Lower lobe of right lung (tissue), 2 donors: ENCODE results near the gene DUS1L. TPM values are rescaled to one million over a fixed set of nuclear protein-coding genes. Genes with fewer than 3 reads are reported as not detected.

ENCODE experiments used
- ATAC-seq, 2 donors: fragments of 200-7000 bp; cut with Tn5 transposase; one replicate each; pipeline ENCODE4 v1.9.1; 2020 to 2022; ENCODE audit warnings: mild to moderate bottlenecking in 2 of 2, moderate library complexity in 2 of 2
- DNase-seq: peaks from one replicate; pipeline ENCODE4 v3.0.0-alpha.2; 2020
- H3K27ac ChIP-seq: fragments of 200-600 bp; one replicate; pipeline ENCODE4 v1.8.0; 2022
- H3K27me3 ChIP-seq: fragments of 200-600 bp; one replicate; pipeline ENCODE4 v1.8.0; 2022; ENCODE audit warnings: low read depth
- H3K36me3 ChIP-seq: fragments of 200-600 bp; one replicate; pipeline ENCODE4 v1.8.0; 2022; ENCODE audit warnings: mild to moderate bottlenecking
- H3K4me1 ChIP-seq: fragments of 200-600 bp; one replicate; pipeline ENCODE4 v1.8.0; 2022
- H3K4me3 ChIP-seq: fragments of 200-600 bp; one replicate; pipeline ENCODE4 v1.8.0; 2022; ENCODE audit warnings: mild to moderate bottlenecking
- H3K9me3 ChIP-seq: fragments of 200-600 bp; one replicate; pipeline ENCODE4 v1.8.0; 2022
- intact Hi-C: fragments of 100-400 bp; cut with DNase I; formaldehyde crosslinking; loops from one replicate; pipeline ENCODE4 v1.11.0; 2022
- total RNA-seq: library from RNA; stranded (reverse); fragmentation: NEBNext Ultra II Directional; extraction: Animal tissue kit (Norgen Biotek cat#: 25700); gene quantifications from one replicate; pipeline ENCODE4 v1.2.1, GENCODE V29; 2021
- TF ChIP-seq, protein P1 (sequence below): fragments of 200-600 bp; IDR thresholded peaks from one replicate; pipeline ENCODE4 v1.8.0; 2022; ENCODE audit warnings: antibody characterized with exemption, mild to moderate bottlenecking
- donor health status: DM: no; HTN: yes; CAD: no; lungs with severe emphysema.

The DUS1L gene
- total RNA-seq, 1 donor from 2014 or later: 85.1 TPM

GRCh38 chr17:82112914-82113311 is 47.3 kb upstream of the DUS1L start:
- H3K36me3 ChIP-seq: peaks cover 6% of the 10 kb centered on the region
- peak; percentile 67 to 72 for ATAC-seq
- no peaks in the 10 kb centered on the region for H3K27me3 ChIP-seq
- intact Hi-C loops: no loop called here
- TF ChIP-seq, protein P1, sequence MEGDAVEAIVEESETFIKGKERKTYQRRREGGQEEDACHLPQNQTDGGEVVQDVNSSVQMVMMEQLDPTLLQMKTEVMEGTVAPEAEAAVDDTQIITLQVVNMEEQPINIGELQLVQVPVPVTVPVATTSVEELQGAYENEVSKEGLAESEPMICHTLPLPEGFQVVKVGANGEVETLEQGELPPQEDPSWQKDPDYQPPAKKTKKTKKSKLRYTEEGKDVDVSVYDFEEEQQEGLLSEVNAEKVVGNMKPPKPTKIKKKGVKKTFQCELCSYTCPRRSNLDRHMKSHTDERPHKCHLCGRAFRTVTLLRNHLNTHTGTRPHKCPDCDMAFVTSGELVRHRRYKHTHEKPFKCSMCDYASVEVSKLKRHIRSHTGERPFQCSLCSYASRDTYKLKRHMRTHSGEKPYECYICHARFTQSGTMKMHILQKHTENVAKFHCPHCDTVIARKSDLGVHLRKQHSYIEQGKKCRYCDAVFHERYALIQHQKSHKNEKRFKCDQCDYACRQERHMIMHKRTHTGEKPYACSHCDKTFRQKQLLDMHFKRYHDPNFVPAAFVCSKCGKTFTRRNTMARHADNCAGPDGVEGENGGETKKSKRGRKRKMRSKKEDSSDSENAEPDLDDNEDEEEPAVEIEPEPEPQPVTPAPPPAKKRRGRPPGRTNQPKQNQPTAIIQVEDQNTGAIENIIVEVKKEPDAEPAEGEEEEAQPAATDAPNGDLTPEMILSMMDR: no peak
- H3K9me3 ChIP-seq: no peaks in the 10 kb centered on the region
- H3K4me1 ChIP-seq: peaks cover 10% of the 10 kb centered on the region
- H3K4me3 ChIP-seq: peak overlapping the region; percentile 27
- no peak for DNase-seq
- H3K27ac ChIP-seq: peak overlapping the region; percentile 78

DNA sequence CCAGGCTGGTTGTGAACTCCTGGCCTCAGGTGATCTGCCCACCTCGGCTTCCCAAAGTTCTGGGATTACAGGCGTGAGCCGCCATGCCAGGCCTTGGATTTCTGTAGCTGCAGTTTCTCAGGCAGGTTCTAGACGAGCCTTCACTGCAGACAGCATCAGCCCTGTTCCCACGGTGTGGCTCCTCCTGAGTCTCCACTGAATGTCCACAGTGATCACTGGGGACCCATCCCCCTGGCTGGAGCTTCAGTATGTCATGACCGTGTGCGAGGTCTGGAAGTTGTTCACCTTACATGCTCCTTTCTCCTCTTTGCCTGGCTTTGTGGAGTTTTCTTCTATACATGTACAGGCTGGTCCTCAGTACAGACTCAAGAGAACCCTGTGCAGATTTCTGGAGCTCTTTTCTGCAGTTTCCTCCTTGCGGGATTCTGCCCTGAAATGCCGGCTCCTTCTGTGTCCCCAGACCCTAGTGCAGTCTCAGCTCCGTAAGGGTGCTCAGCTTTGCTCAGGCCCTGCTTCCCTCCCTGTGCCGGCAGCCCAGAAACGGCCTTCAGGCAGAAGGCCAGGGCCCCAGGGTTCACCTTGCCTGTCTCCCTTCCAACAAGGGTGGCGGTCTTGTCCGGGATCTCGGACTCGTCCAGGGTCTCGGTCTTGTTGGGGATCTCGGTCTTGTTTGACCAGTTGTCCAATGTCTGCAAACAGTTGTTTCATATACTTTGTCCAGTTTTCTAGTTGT is 46.7 kb upstream of the DUS1L start:
- TF ChIP-seq, protein P1: no peak
- peak overlapping the region; percentile 78 for H3K27ac ChIP-seq
- H3K27me3 ChIP-seq: no peaks in the 10 kb centered on the region
- intact Hi-C loops: no loop called here
- peaks cover 6% of the 10 kb centered on the region for H3K36me3 ChIP-seq
- DNase-seq (no peak), ATAC-seq (peak; percentile 21 to 58)
- H3K4me3 ChIP-seq: peak overlapping the region; percentile 27
- no peaks in the 10 kb centered on the region for H3K9me3 ChIP-seq
- H3K4me1 ChIP-seq: peaks cover 16% of the 10 kb centered on the region

GRCh38 chr17:82110298-82110697 is 44.7 kb upstream of the DUS1L start:
- Histone ChIP-seq H3K4me3 (no peak overlapping the region), H3K9me3 (no peaks in the 10 kb centered on the region), H3K27ac (no peak overlapping the region), H3K27me3 (no peaks in the 10 kb centered on the region), H3K4me1 (peaks cover 36% of the 10 kb centered on the region), H3K36me3 (peaks cover 6% of the 10 kb centered on the region)
- ATAC-seq (peak in 1 of 2 donors; percentile 4), DNase-seq (no peak)
- TF ChIP-seq, protein P1: no peak
- intact Hi-C loops: no loop called here

DNA sequence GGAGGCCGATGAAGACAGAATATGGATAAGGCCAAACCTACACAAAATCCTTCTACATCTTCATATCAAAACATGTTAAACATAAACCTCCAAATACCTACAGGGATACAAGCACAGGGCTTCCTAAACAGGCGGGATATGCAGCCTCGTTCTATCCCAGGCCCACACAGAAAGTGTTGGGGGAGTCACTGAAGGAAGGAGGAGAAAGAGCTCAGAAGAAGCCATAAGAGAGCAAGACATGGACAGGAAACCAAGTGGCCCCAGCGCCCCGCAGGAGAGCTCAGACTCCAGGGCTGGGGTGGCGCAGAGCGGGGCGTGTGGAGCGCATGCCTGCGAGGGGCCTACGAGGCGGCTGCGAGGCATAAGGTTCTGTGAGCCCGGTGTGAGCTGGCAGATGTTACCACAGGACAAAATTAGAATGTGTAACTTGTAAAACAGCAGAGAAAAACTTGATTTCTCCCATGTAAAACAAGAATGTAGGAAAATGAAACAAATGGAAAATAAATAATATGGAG is 43.4 kb upstream of the DUS1L start:
- TF ChIP-seq, protein P1: no peak
- intact Hi-C loops: no loop called here
- peaks cover 49% of the 10 kb centered on the region for H3K4me1 ChIP-seq
- no peak overlapping the region for H3K4me3 ChIP-seq
- no peak for ATAC-seq
- peak overlapping the region; percentile 91 for H3K27ac ChIP-seq
- H3K9me3 ChIP-seq: no peaks in the 10 kb centered on the region
- no peaks in the 10 kb centered on the region for H3K27me3 ChIP-seq
- no peaks in the 10 kb centered on the region for H3K36me3 ChIP-seq
- DNase-seq: peak; percentile 41

DNA sequence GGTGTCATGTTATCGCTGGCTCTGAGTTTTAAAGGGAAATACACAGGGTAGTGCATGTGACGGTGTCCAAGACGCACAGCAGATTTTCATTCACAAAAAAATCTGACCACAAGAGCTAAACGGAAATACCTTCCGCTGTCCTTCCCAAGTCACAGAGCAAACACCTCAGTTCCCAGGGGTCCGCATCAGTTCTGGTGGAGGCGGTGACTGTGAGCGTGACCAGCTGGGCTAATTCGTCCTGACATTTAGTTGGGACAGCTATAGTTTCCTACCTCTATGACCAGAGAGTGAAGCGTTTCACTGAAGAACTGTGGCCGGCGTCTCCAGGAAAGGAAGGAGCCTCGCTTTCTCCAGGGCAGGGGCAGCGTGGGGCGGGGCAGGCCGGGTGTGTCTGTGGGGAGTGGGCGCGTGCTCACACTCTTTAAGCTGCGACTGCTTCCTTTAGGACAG is 42.9 kb upstream of the DUS1L start:
- H3K4me3 ChIP-seq: no peak overlapping the region
- peaks cover 54% of the 10 kb centered on the region for H3K4me1 ChIP-seq
- no peak for DNase-seq
- peak overlapping the region; percentile 91 for H3K27ac ChIP-seq
- no peaks in the 10 kb centered on the region for H3K36me3 ChIP-seq
- no peak for ATAC-seq
- TF ChIP-seq, protein P1: no peak
- no peaks in the 10 kb centered on the region for H3K9me3 ChIP-seq
- no peaks in the 10 kb centered on the region for H3K27me3 ChIP-seq
- intact Hi-C loops: no loop called here
